GM12892 (cell line): Measurements from ENCODE around the gene NQO2.
"Not testable (repeated sequence)": the region's sequence is repeated elsewhere in the genome, so short reads cannot be mapped to it uniquely, and the experiment has no call there.

ENCODE experiments used
- DNase-seq: peaks from one replicate; pipeline ENCODE4 v3.0.0; 2011; ENCODE audit not compliant: insufficient read length
- FAIRE-seq: peaks from 2 replicates; lab custom pipeline; 2011; peaks lifted over from hg19 to GRCh38; lab: Jason Lieb, UNC
- POLR2A ChIP-seq: IDR thresholded peaks from 2 replicates; pipeline ENCODE4 v1.6.1; 2011; ENCODE audit warnings: low read depth, low read length, control low read depth
- POLR2AphosphoS5 ChIP-seq: IDR thresholded peaks from 2 replicates; pipeline ENCODE4 v1.6.1; 2011; ENCODE audit warnings: low read depth, low read length, control low read depth
- TAF1 ChIP-seq: IDR thresholded peaks from 2 replicates; pipeline ENCODE4 v1.6.1; 2011; ENCODE audit warnings: low read depth, mild to moderate bottlenecking, control low read depth, low read length, borderline replicate concordance

NQO2 gene

DNA sequence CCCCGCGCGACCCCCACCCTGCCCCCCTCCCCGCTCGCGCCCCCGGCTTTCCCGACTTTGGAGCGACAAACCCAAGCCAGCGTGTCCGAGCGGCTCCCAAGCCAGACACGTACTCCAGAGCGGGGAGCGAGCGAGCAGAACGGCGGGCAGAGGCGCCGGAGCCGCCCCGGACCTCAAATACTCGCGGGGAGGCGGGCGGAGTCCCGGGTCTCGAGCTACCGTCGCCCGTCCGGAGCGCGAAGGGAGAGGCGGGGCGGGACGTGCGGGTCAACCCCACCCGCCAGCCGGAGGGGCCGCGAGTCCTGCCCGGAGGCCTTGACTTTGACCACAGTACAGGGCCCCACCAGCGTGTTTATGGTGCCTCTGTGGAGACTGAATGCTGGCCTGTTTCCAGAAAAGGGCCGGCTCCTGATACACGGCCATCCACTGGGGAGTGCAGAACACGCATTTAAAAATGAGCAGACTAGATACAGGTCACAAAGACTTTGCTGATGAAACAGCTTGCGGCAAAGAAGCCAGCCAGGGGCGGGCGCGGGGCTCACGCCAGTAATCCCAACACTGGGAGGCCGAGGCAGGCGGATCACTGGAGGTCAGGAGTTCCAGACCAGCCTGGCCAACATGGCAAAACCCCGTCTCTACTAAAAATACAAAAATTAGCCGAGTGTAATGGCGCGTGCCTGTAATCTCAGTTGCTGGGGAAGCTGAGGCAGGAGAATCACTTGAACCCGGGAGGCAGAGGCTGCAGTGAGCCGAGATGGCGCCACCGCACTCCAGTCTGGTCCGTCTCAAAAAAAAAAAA lies 28.1 kb upstream of the NQO2 start, which contains the start of gene SERPINB6:
Gene SERPINB6, minus strand, starts transcription at position 148 of the 799 bp plus-strand sequence. CDS start 12,235 bp downstream, outside the sequence.
- FAIRE-seq (no peak), DNase-seq (peak; percentile 31)
- no peak for TF ChIP-seq POLR2A
- no peak for TF ChIP-seq TAF1
- no peak for TF ChIP-seq POLR2AphosphoS5

DNA sequence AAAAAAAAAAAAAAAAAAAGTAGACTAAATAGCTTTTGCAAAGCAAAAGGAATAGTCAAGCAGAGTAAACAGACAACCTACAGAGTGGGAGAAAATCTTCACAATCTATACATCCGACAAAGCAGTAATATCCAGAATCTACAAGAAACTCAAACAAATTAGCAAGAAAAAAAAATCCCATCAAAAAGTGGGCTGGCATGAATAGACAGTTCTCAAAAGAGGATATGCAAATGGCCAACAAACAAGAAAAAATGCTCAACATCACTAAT lies 27.5 kb upstream of the NQO2 start:
- not testable (repeated sequence) for DNase-seq, FAIRE-seq

DNA sequence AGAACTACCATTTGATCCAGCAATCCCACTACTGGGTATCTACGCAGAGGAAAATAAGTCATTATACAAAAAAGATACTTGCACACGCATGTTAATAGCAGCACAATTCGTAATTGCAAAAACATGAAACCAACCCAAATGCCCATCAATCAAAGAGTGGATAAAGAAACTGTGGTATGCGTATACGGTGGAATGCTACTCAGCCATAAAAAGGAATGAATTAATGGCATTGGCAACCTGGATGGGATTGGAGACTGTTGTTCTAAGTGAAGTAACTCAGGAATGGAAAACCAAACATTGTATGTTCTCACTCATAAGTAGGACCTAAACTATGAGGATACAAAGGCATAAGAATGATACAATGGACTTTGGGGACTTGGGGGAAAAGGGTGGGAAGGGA lies 27.0 kb upstream of the NQO2 start:
- FAIRE-seq, DNase-seq: not testable (repeated sequence)

DNA sequence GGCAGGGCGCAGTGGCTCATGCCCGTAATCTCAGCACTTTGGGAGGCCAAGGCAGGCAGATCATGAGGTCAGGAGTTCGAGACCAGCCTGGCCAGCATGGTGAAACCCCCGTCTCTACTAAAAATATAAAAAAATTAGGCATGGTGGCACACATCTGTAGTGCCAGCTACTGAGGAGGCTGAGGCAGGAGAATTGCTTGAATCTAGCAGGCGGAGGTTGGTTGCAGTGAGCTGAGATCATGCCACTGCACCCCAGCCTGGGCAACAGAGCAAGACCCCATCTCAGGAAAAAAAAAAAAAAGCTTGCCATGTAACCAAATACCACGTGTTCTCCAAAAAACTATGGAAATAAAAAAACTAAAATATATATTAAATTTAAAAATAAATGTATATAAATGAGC lies 26.5 kb upstream of the NQO2 start:
- not testable (repeated sequence) for DNase-seq, FAIRE-seq

DNA sequence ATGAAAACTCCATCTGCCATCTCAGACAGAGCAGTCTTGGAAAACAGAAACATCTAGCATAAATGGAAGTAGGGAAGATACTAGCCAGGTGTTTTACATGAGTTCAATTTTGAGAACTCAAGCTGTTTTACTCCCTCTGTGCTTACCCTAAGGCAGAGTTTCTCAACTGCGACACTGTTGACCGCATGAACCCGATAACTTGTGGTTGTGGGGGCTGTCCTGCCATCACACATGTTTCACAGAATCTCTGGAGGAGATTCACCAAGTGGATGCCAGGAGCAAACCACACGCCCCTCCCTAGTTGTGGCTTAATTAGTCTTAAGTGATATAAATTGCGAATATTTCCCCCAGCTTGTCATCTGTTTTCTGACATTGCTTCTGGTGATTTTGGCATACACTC lies 26.0 kb upstream of the NQO2 start:
- DNase-seq (no peak), FAIRE-seq (no peak)
- TF ChIP-seq POLR2A (no peak), TAF1 (no peak), POLR2AphosphoS5 (no peak)

DNA sequence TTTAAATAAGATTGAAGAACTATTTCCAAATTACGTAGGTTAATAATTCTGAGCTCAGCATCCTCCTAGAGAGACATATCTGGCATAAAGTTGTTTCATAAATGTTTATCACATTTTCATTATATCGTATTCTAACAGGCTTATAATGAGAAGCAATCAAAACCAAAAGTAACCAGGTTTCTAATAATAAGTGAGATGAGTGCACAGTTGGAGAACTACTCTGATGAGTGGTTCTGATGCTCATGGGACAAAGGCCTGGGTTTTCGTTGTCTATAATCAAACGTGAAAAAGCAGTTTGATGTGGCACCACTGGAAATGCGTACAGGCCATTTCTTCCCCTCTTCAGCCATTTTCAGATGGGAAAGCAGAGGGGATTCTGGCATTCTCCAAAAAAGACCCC lies 23.6 kb upstream of the NQO2 start:
- DNase-seq: no peak
- no peak for TF ChIP-seq POLR2A
- FAIRE-seq: no peak

DNA sequence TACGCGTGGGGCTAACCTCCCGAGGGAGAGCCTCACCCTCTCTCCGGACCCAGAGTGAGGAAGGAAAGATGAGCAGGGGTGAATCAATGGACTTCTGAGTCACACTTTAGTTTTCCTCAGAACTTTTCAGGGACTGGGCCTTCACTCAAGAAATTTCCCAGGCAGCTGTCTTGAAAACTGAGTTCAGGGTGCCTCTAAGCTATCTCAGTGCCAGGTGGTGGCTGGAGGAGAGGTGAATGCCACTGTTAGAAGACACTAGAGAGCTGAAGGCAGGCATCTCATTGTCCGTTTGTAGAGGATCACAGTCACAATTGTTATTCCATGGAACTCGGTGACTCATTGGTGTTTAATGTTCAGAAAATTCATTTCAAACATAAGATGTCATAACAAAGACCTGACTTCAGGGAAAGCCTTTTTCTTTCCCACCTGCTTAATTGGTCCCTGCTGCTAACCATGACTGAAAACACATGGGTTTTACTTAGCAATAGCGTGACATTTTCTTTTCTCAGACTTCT lies 23.1 kb upstream of the NQO2 start:
- DNase-seq (no peak), FAIRE-seq (no peak)
- TF ChIP-seq POLR2A (no peak), POLR2AphosphoS5 (no peak), TAF1 (no peak)

DNA sequence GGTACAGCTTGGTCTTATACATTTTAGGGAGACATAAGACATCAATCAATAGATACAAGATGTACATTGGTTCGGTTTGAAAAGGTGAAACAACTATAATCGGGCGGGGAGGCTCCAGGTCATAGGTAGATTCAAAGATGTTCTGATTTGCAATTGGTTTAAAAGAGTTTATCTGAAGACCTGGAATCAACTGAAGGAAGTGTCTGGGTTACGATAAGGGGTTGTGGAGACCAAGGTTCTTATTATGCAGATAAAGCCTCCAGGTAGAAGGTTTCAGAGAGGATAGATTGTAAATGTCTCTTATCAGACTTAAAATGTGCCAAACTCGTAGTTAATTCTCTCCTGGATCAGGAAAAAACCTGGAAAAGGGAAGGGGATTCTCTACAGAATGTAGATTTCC lies 22.4 kb upstream of the NQO2 start:
- FAIRE-seq (no peak), DNase-seq (no peak)
- TF ChIP-seq POLR2AphosphoS5: no peak
- no peak for TF ChIP-seq POLR2A
- no peak for TF ChIP-seq TAF1

DNA sequence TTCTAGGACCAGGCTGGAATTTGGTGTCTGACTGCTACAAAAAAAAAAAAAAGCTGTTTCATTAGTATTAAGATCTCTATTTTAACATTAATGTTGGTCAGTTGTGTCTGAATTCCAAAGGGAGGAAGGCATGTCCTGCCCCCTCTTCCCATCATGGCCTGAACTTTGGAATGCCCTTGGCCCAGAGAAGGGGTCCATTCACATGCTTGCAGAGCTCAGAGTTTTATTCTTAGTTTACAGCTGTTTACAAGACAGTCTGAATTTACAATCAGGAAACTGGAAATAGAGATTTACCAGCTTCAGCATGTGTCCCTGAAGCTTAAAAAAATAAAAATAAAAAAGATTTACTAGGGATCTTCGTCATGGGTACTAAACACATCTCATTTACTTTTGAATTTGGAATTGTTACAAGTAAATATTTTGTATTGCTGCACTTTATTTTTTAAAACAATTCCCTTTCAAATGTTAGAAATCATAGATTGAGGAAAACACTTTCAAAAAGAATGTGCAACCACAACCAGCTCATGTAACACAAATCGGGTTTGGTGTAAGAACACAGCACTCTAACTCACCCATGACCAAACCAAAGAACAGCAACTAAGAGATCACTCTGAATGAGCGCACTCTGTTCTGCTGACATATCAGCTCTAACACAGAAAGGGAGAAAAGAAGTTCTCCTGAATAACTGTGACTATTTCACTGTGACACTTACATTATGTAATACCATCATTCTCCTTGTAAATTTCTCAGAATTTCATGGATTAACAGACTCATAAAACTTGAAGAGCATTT lies 21.7 kb upstream of the NQO2 start:
- FAIRE-seq: no peak
- TF ChIP-seq POLR2A (no peak), POLR2AphosphoS5 (no peak), TAF1 (no peak)
- no peak for DNase-seq

DNA sequence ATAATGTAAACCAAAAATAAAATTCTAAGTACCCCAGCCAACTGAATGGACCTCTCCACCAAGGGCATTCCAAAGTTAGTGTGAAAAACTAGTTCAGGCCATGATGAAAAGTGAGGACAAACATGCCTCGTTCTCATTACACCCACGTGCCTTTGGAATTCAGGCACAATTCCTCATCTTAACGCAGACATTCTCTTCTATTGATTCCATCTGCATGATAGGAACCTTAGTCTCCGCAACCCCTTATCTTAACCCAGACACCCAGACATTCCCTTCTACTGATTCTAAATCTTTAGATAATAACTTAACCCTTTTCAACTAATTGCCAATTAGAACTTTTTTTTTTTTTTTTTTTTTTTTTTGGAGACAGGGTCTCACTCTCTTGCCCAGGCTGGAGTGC lies 20.8 kb upstream of the NQO2 start:
- DNase-seq (no peak), FAIRE-seq (no peak)
- TF ChIP-seq POLR2A: no peak
- no peak for TF ChIP-seq TAF1
- TF ChIP-seq POLR2AphosphoS5: no peak

DNA sequence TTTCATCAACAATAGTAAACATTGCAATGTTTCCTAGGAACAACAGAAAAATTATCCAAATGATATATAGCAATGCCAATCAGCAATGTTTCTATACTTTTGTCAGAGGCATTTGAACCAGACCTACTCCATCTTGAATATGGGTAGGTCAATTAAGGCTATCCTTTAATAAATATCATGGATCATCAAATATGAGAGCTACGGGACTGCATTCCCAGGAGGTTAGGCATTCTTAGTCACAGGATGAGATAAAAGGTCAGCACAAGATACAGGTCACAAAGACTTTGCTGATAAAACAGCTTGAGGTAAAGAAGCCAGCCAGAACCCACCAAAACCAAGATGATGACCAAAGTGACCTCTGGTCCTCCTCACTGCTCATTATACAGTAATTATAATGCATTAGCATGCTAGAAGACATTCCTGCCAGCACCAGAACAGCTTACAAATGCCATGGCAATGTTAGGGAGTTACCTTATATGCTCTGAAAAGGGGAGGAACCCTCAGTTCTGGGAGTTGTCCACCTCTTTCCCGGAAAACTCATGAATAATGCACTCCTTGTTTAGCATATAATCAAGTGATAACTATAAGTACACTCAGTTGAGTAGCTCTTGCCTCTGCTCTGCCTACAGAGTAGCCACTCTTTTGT lies 19.8 kb upstream of the NQO2 start:
- DNase-seq: no peak

DNA sequence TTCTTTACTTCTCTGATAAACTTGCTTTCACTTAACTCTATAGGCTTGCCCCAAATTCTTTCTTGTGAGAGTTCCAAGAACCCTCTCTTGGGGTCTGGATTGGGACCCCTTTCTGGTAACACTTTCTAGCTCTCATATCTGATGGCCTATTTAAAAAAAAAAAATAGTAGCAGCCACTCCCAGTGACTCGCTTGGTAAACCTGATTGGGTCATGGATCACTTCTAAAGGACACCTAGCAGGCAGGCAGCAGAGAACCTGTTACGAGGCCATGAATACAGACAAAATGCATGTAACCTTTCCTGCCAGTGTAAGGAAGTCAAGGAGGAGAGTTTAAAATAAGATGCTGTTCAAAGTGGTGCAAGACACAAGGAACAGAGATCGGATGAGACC lies 19.2 kb upstream of the NQO2 start:
- FAIRE-seq: no peak
- TF ChIP-seq TAF1 (no peak), POLR2A (no peak), POLR2AphosphoS5 (no peak)
- DNase-seq: no peak

More for the DNA sequence above, 19.8 kb upstream of the NQO2 start:
- no peak for TF ChIP-seq POLR2A
- FAIRE-seq: no peak
